SK-N-SH (cell line): ENCODE measurements around the gene RAP1GAP. TPM values are rescaled to one million over a fixed set of nuclear protein-coding genes. Genes with fewer than 3 reads are reported as not detected.

Experiments
- CTCF ChIA-PET: fragments of 300-600, 350-600 bp; formaldehyde crosslinking; extraction: SDS; loops from one replicate; lab custom pipeline; 2021; lab: Yijun Ruan, JAX
- POLR2A ChIA-PET: fragments of 350-600 bp; sonication (Branson Sonifier 250); formaldehyde crosslinking; extraction: SDS; loops from one replicate; lab custom pipeline; 2020; ENCODE audit warnings: antibody characterized with exemption, inconsistent platforms; lab: Yijun Ruan, JAX
- DNase-seq: peaks from one replicate; pipeline ENCODE4 v3.0.0; 2012
- H2AFZ ChIP-seq: fragments of 200-600 bp; sonication (generic); 2 replicates; pipeline ENCODE4 v1.8.1; 2016; ENCODE audit warnings: antibody characterized with exemption, mild to moderate bottlenecking, low read depth
- H3F3A ChIP-seq: fragments of 200-600 bp; sonication (generic); replicated peaks from 2 replicates; pipeline ENCODE3; 2016; ENCODE audit warnings: antibody characterized with exemption, mild to moderate bottlenecking; ENCODE audit not compliant: insufficient read depth
- H3K27ac ChIP-seq, 2 experiments: fragments of 200-500 bp in 1 of 2; fragments of 200-600 bp in 1 of 2; sonication (Bioruptor generic) in 1 of 2; sonication (generic), shearing (Covaris generic) in 1 of 2; 2 replicates each; pipeline versions ENCODE4 v1.5.1 to v1.6.1; 2014 to 2016; ENCODE audit warnings: low read depth in 2 of 2, inconsistent platforms in 1 of 2, low read length in 1 of 2, mild to moderate bottlenecking in 1 of 2, mixed read lengths in 1 of 2
- H3K27me3 ChIP-seq: fragments of 200-600 bp; sonication (generic), shearing (Covaris generic); 2 replicates; pipeline ENCODE4 v1.6.1; 2016; ENCODE audit warnings: mixed run types; ENCODE audit not compliant: insufficient read depth
- H3K36me3 ChIP-seq, 2 experiments: fragments of 200-500 bp in 1 of 2; fragments of 200-600 bp in 1 of 2; sonication (Bioruptor generic) in 1 of 2; sonication (generic) in 1 of 2; replicated peaks in 1 of 2; 2 replicates each; pipeline versions ENCODE3 to v1.5.1; 2014 to 2016; ENCODE audit warnings: low read length in 1 of 2, mild to moderate bottlenecking in 1 of 2; ENCODE audit not compliant: insufficient read depth in 2 of 2, control insufficient read depth in 1 of 2
- H3K4me1 ChIP-seq, 2 experiments: fragments of 200-500 bp in 1 of 2; fragments of 200-600 bp in 1 of 2; sonication (Bioruptor generic) in 1 of 2; sonication (generic), shearing (Covaris generic) in 1 of 2; 2 replicates each; pipeline versions ENCODE4 v1.5.1 to v1.6.1; 2014 to 2016; ENCODE audit warnings: low read depth in 1 of 2, low read length in 1 of 2, mixed run types in 1 of 2; ENCODE audit not compliant: insufficient read depth in 2 of 2, control insufficient read depth in 1 of 2
- H3K4me2 ChIP-seq: fragments of 200-600 bp; sonication (generic), shearing (Covaris generic); 2 replicates; pipeline ENCODE4 v1.6.1; 2017; ENCODE audit warnings: mixed run types
- H3K4me3 ChIP-seq, 2 experiments: fragments of 200-500 bp in 1 of 2; fragments of 200-600 bp in 1 of 2; sonication (Bioruptor generic) in 1 of 2; sonication (generic), shearing (Covaris generic) in 1 of 2; 2 replicates each; pipeline versions ENCODE4 v1.5.1 to v1.8.1; 2014 to 2016; ENCODE audit warnings: low read depth in 2 of 2, inconsistent platforms in 1 of 2, low read length in 1 of 2, mild to moderate bottlenecking in 1 of 2, mixed read lengths in 1 of 2, moderate library complexity in 1 of 2
- H3K79me2 ChIP-seq: fragments of 200-600 bp; sonication (generic); 2 replicates; pipeline ENCODE4 v1.8.1; 2017; ENCODE audit warnings: mild to moderate bottlenecking; ENCODE audit not compliant: insufficient read depth
- H3K9ac ChIP-seq: fragments of 200-600 bp; sonication (generic); 2 replicates; pipeline ENCODE4 v1.6.1; 2017; ENCODE audit warnings: mixed run types
- H3K9me2 ChIP-seq: fragments of 200-600 bp; sonication (generic); 2 replicates; pipeline ENCODE4 v1.6.1; 2017; ENCODE audit warnings: mixed run types
- H3K9me3 ChIP-seq: fragments of 200-600 bp; sonication (generic); 2 replicates; pipeline ENCODE4 v1.6.1; 2017; ENCODE audit warnings: mixed run types, mild to moderate bottlenecking, moderate library complexity
- H4K20me1 ChIP-seq: fragments of 200-600 bp; sonication (generic); 2 replicates; pipeline ENCODE4 v1.6.1; 2017; ENCODE audit warnings: mild to moderate bottlenecking, mixed run types; ENCODE audit not compliant: insufficient read depth
- FOSL2 ChIP-seq: IDR thresholded peaks from 2 replicates; pipeline ENCODE4 v1.4.0; 2012; ENCODE audit warnings: low read depth, mild to moderate bottlenecking, moderate library complexity, borderline replicate concordance
- FOXM1 ChIP-seq: IDR thresholded peaks from 2 replicates; pipeline ENCODE4 v1.4.0; 2012; ENCODE audit warnings: low read depth, mild to moderate bottlenecking
- GATA2 ChIP-seq: sonication (generic); formaldehyde crosslinking; IDR thresholded peaks from 2 replicates; pipeline ENCODE4 v1.5.0; 2020; ENCODE audit warnings: mild to moderate bottlenecking, missing genetic modification reagents
- JUND ChIP-seq: IDR thresholded peaks from 2 replicates; pipeline ENCODE4 v1.4.0; 2012
- MEF2A ChIP-seq: IDR thresholded peaks from 2 replicates; pipeline ENCODE4 v1.4.0; 2012; ENCODE audit warnings: low read depth, borderline replicate concordance
- NRF1 ChIP-seq: IDR thresholded peaks from 2 replicates; pipeline ENCODE4 v1.6.1; 2012; ENCODE audit warnings: low read depth, mild to moderate bottlenecking, low read length
- RAD21 ChIP-seq: IDR thresholded peaks from 2 replicates; pipeline ENCODE4 v1.6.1; 2012; ENCODE audit warnings: mild to moderate bottlenecking, low read length
- RCOR1 ChIP-seq: fragments of 150-350 bp; IDR thresholded peaks from 2 replicates; pipeline ENCODE4 v1.6.1; 2017; ENCODE audit warnings: antibody characterized with exemption, low read length
- RFX5 ChIP-seq: IDR thresholded peaks from 2 replicates; pipeline ENCODE4 v1.6.1; 2012; ENCODE audit warnings: mild to moderate bottlenecking, improper control_type of control experiment, low read length
- SIN3A ChIP-seq: IDR thresholded peaks from 2 replicates; pipeline ENCODE4 v1.6.1; 2012; ENCODE audit warnings: low read depth, mild to moderate bottlenecking, low read length, moderate library complexity, borderline replicate concordance
- TAF1 ChIP-seq: IDR thresholded peaks from 2 replicates; pipeline ENCODE4 v1.6.1; 2012; ENCODE audit warnings: low read depth, mild to moderate bottlenecking, low read length, moderate library complexity, borderline replicate concordance
- TEAD4 ChIP-seq: IDR thresholded peaks from 2 replicates; pipeline ENCODE4 v1.4.0; 2012; ENCODE audit warnings: mild to moderate bottlenecking, borderline replicate concordance; ENCODE audit not compliant: insufficient read depth
- ZBTB33 ChIP-seq: IDR thresholded peaks from 2 replicates; pipeline ENCODE4 v1.4.0; 2012; ENCODE audit warnings: low read depth, borderline replicate concordance
- WGBS: methylation state at CpG from one replicate; pipeline ENCODE4 v1.1.6; 2017; ENCODE audit warnings: low lambda C conversion rate; 5-methylcytosine and 5-hydroxymethylcytosine counted together
- polyA plus RNA-seq, 3 experiments: library from polyadenylated mRNA; depleted of rRNA; stranded (reverse); fragments of >200 nt; gene quantifications; 2 replicates each; pipeline ENCODE4 v1.2.3, GENCODE V29; 2012
- TF ChIP-seq, protein P1 (sequence below): fragments of 200-600 bp; sonication (generic); IDR thresholded peaks from 2 replicates; pipeline ENCODE4 v1.6.1; 2017; ENCODE audit warnings: antibody characterized with exemption, mild to moderate bottlenecking, moderate library complexity
- TF ChIP-seq, protein P2 (sequence below): fragments of 150-350 bp; IDR thresholded peaks from 2 replicates; pipeline ENCODE4 v1.6.1; 2017; ENCODE audit warnings: antibody characterized with exemption, low read length, low read depth, borderline replicate concordance
- TF ChIP-seq, protein P3 (sequence below): fragments of 150-350 bp; IDR thresholded peaks from 2 replicates; pipeline ENCODE4 v1.6.1; 2016; ENCODE audit warnings: mild to moderate bottlenecking, low read depth, low read length
- TF ChIP-seq, protein P4 (sequence below): IDR thresholded peaks from 2 replicates; pipeline ENCODE4 v1.4.0; 2012; ENCODE audit warnings: low read depth

RAP1GAP gene
- polyA plus RNA-seq, 1 of the 3 experiments (the other 2 are of a cell fraction) = 0.99 TPM

DNA sequence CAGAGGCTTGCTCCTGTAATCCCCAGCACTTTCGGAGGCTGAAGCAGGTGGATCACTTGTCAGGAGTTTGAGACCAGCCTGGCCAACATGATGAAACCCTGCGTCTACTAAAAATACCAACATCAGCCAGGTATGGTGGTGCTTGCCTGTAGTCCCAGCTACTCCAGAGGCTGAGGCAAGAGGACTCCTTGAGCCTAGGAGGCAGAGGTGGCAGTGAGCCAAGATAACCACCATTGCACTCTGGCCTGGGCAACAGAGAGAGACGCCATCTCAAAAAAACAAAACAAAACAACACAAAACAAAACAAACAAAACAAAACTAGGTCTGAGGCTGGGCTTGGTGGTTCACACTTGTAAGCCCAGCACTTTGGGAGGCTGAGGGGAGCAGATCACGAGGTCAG, 38.7 kb upstream of the RAP1GAP start (continued):
- TF ChIP-seq, protein P1, sequence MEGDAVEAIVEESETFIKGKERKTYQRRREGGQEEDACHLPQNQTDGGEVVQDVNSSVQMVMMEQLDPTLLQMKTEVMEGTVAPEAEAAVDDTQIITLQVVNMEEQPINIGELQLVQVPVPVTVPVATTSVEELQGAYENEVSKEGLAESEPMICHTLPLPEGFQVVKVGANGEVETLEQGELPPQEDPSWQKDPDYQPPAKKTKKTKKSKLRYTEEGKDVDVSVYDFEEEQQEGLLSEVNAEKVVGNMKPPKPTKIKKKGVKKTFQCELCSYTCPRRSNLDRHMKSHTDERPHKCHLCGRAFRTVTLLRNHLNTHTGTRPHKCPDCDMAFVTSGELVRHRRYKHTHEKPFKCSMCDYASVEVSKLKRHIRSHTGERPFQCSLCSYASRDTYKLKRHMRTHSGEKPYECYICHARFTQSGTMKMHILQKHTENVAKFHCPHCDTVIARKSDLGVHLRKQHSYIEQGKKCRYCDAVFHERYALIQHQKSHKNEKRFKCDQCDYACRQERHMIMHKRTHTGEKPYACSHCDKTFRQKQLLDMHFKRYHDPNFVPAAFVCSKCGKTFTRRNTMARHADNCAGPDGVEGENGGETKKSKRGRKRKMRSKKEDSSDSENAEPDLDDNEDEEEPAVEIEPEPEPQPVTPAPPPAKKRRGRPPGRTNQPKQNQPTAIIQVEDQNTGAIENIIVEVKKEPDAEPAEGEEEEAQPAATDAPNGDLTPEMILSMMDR = no peak
- TF ChIP-seq, protein P2, sequence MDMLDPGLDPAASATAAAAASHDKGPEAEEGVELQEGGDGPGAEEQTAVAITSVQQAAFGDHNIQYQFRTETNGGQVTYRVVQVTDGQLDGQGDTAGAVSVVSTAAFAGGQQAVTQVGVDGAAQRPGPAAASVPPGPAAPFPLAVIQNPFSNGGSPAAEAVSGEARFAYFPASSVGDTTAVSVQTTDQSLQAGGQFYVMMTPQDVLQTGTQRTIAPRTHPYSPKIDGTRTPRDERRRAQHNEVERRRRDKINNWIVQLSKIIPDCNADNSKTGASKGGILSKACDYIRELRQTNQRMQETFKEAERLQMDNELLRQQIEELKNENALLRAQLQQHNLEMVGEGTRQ = no peak
- TF ChIP-seq, protein P3, sequence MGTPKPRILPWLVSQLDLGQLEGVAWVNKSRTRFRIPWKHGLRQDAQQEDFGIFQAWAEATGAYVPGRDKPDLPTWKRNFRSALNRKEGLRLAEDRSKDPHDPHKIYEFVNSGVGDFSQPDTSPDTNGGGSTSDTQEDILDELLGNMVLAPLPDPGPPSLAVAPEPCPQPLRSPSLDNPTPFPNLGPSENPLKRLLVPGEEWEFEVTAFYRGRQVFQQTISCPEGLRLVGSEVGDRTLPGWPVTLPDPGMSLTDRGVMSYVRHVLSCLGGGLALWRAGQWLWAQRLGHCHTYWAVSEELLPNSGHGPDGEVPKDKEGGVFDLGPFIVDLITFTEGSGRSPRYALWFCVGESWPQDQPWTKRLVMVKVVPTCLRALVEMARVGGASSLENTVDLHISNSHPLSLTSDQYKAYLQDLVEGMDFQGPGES = no peak
- no peak for TF ChIP-seq SIN3A
- no peak for TF ChIP-seq GATA2
- TF ChIP-seq RAD21 = no peak
- no peak for TF ChIP-seq TAF1
- no peak for TF ChIP-seq RCOR1
- no peak for TF ChIP-seq FOXM1
- TF ChIP-seq, protein P4, sequence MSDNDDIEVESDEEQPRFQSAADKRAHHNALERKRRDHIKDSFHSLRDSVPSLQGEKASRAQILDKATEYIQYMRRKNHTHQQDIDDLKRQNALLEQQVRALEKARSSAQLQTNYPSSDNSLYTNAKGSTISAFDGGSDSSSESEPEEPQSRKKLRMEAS = no peak
- TF ChIP-seq JUND = no peak

- WGBS = 79% methylated on average over 5 of the region's 5 CpGs
- Histone ChIP-seq H3K36me3 (peaks cover 51 to 73% of the 10 kb centered on the region in 2 experiments), H3K27ac (no peak overlapping the region), H3K4me3 (no peak overlapping the region), H3K4me2 (no peak overlapping the region), H3K9me2 (no peaks in the 10 kb centered on the region), H3K9ac (no peak overlapping the region), H3K27me3 (no peaks in the 10 kb centered on the region), H2AFZ (no peak overlapping the region), H4K20me1 (no peaks in the 10 kb centered on the region; the same call in 1 of the 2 replicates), H3K79me2 (no peaks in the 10 kb centered on the region), H3K9me3 (no peaks in the 10 kb centered on the region), H3K4me1 (no peaks in the 10 kb centered on the region), H3F3A (peaks cover 18% of the 10 kb centered on the region)
- ChIA-PET CTCF (interaction anchor here (1.5 kb wide), 1 partner anchor 256 kb away, joined by 5 read pairs; no protein-coding TSS in a partner anchor), POLR2A (no interaction called here)
- no peak for DNase-seq
- TF ChIP-seq RFX5 = no peak
- TF ChIP-seq GATA2 = no peak
- TF ChIP-seq TAF1 = no peak
- TF ChIP-seq FOXM1 = no peak
- no peak for TF ChIP-seq TEAD4
- TF ChIP-seq, protein P2 = no peak
- TF ChIP-seq MEF2A = no peak
- no peak for TF ChIP-seq NRF1
- no peak for TF ChIP-seq FOSL2
- TF ChIP-seq ZBTB33 = no peak
- no peak for TF ChIP-seq SIN3A
- no peak for TF ChIP-seq RAD21
Measured at GRCh38 chr1:21707086-21707840, 38.1 kb upstream of the RAP1GAP start.
